Ovary (tissue), 3 donors: ENCODE data around the gene SLC9A2.

Source experiments
- EP300 ChIP-seq: sonication (generic); formaldehyde crosslinking; IDR thresholded peaks from one replicate; pipeline ENCODE4 v1.6.1; 2017; ENCODE audit warnings: antibody characterized with exemption
- POLR2A ChIP-seq: fragments of 450-650 bp; IDR thresholded peaks from one replicate; pipeline ENCODE4 v1.6.1; 2017; ENCODE audit warnings: antibody characterized with exemption, mild to moderate bottlenecking, moderate library complexity
- TF ChIP-seq, protein P1 (sequence below), 3 donors: fragments of 450-650 bp in 2 of 3; fragments of 200-600 bp in 1 of 3; IDR thresholded peaks; one replicate each; pipeline versions ENCODE4 v1.5.1 to v1.8.0; 2016 to 2022; ENCODE audit warnings: antibody characterized with exemption in 3 of 3, mild to moderate bottlenecking in 1 of 3
- donor health status: DM: no; HTN: no; CAD: no.

DNA sequence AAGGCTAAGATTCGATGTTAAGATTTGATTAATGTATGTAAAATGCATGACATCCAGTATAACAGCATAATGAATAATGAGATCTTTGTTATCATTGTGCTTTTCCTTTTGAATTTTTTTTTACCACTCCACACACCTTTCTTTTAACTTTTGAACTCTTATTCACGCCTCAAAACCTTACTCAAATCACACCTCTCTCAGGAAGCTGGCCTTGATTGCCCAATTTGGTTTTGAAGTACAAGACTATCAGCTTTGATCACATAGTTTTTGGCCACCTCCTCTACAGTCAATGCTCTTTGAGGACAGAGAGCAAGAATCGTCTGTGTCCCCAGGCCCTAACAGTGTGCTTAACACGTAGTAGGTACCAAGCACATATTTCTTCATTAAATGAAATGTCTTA is 29.9 kb upstream of the SLC9A2 start:
- TF ChIP-seq POLR2A (no peak), EP300 (no peak)
- TF ChIP-seq, protein P1, sequence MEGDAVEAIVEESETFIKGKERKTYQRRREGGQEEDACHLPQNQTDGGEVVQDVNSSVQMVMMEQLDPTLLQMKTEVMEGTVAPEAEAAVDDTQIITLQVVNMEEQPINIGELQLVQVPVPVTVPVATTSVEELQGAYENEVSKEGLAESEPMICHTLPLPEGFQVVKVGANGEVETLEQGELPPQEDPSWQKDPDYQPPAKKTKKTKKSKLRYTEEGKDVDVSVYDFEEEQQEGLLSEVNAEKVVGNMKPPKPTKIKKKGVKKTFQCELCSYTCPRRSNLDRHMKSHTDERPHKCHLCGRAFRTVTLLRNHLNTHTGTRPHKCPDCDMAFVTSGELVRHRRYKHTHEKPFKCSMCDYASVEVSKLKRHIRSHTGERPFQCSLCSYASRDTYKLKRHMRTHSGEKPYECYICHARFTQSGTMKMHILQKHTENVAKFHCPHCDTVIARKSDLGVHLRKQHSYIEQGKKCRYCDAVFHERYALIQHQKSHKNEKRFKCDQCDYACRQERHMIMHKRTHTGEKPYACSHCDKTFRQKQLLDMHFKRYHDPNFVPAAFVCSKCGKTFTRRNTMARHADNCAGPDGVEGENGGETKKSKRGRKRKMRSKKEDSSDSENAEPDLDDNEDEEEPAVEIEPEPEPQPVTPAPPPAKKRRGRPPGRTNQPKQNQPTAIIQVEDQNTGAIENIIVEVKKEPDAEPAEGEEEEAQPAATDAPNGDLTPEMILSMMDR (IDR thresholded peaks at IDR 0.05) = no peak
